ENCODE results near the gene MZF1. TPM values are rescaled to one million over a fixed set of nuclear protein-coding genes. Genes with fewer than 3 reads are reported as not detected.
A peak's percentile ranks its signal among the peaks of the same experiment; 100 is the strongest.

The MZF1 gene
- total RNA-seq, 1 donor from 2014 or later = 10.9 TPM

DNA sequence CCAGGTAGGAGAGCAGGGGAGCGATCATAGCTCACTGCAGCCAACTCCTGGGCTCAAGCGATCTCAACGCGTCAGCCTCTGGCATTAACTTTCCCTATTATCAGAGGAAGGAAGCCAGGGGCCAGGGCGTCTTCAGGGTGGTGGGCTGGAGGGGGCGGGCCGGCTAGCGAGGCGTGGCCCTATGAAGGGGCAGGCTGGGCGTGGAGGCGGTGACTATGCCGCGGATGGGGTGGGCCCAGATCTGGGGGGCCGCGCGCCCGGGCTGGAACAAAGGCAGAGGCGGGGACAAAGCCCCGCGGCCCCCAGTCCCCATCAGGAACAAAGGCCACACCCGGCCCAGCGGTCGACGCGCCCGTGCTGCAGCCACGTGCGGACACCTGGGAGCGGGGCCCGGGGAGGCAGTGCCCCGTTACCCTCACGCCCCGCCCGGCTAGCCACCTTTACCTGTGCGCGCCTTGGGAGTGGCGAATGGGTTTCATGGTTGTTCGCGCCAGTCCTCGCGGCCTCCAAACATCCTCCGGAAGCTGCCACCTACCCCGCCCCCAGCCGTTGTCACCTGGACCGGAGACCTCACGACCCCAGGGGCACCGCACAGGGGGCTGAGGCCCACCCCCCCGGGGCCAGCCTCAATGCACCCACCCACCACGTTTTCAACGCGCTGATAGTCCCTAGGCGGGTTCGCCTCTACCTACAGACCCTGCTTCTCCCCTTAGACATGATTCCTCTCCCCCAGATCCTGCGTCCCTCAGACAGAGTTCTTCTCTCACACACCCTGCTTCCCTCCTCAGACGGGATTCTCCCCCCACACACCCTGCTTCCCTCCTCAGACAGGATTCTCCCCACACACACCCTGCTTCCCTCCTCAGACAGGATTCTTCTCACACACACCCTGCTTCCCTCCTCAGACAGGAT, 34.6 kb downstream of the MZF1 start:
- peaks cover 13% of the 10 kb centered on the region for H3K4me1 ChIP-seq
- no peaks in the 10 kb centered on the region for H3K36me3 ChIP-seq
- TF ChIP-seq, protein P1, sequence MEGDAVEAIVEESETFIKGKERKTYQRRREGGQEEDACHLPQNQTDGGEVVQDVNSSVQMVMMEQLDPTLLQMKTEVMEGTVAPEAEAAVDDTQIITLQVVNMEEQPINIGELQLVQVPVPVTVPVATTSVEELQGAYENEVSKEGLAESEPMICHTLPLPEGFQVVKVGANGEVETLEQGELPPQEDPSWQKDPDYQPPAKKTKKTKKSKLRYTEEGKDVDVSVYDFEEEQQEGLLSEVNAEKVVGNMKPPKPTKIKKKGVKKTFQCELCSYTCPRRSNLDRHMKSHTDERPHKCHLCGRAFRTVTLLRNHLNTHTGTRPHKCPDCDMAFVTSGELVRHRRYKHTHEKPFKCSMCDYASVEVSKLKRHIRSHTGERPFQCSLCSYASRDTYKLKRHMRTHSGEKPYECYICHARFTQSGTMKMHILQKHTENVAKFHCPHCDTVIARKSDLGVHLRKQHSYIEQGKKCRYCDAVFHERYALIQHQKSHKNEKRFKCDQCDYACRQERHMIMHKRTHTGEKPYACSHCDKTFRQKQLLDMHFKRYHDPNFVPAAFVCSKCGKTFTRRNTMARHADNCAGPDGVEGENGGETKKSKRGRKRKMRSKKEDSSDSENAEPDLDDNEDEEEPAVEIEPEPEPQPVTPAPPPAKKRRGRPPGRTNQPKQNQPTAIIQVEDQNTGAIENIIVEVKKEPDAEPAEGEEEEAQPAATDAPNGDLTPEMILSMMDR (IDR thresholded peaks at IDR 0.05; ENCODE audit: borderline replicate concordance) = no peak
- H3K4me3 ChIP-seq = peak overlapping the region; percentile 58
- no peaks in the 10 kb centered on the region for H3K9me3 ChIP-seq (replicated peaks)
- peak overlapping the region; percentile 46 for H3K27ac ChIP-seq (replicated peaks)
- intact Hi-C loops (cut with micrococcal nuclease) = no loop called here
- peaks cover 25% of the 10 kb centered on the region for H3K27me3 ChIP-seq (ENCODE audit: low read depth)
- peak; percentile 33 for DNase-seq

DNA sequence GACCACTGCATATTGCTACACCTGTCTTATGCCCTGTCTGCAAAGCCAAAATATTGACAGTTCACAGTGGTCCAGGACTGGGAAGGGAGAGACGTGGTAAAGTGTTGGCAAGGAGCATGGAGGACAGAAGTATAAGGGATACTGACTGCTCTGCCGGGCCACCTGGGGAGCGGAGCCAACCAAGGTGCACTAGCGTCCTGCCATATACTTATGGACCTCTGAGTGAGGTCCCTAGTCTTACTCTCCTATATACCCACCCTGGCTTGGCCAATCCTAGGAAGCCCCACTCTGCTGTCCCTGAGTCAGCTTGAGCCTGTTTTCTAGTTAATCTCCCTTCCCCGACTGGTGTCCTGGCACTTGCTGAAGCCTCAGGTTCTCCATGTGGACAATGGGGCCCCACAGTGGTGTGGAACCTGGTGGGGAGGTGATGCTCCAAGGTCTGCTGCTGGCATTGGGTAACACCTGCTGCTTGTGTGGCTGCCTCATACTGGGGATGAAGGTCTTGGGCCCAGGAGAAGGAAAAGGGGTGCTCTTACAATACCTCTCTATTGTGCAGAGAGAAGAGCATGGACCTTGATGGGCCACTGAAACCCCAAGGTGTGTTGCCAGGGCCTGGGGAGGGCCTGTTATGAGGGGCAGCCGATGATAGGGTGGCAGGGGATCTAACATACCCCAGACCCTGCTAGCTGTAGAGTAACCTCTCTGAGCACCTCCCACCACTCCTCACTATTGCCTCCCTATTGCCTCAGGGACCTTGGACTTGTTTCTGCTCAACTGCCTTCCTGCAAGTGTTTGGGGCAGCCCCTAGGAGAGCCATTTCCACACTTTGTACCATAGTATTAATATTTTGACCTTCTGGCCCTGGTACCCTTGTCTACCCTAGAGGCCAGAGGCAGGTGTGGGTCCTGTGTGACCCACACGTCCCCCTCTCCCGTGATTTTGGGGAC, 36.0 kb downstream of the MZF1 start:
- H3K36me3 ChIP-seq = no peaks in the 10 kb centered on the region
- H3K4me3 ChIP-seq = no peak overlapping the region
- DNase-seq = no peak
- TF ChIP-seq, protein P1 (IDR thresholded peaks at IDR 0.05; ENCODE audit: borderline replicate concordance) = no peak
- intact Hi-C loops (cut with micrococcal nuclease) = no loop called here
- H3K4me1 ChIP-seq = peaks cover 8% of the 10 kb centered on the region
- peaks cover 33% of the 10 kb centered on the region for H3K27me3 ChIP-seq (ENCODE audit: low read depth)
- no peaks in the 10 kb centered on the region for H3K9me3 ChIP-seq (replicated peaks)
- H3K27ac ChIP-seq (replicated peaks) = no peak overlapping the region

DNA sequence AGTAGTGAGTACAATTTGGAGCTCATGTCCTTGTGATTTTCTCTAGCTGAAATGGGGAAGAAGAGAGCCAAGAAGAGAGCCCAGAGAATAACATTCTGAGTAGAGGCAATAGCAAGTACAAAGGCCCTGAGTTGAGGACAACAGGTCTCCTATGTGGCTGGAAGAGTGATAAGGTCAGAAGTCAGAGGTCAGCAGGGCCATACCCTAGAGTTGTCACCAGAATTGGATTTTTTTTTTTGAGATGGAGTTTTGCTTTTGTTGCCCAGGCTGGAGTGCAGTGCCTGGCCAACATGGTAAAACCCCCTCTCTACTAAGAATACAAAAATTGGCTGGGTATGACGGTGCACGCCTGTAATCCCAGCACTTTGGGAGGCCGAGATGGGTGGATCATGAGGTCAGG, 37.3 kb downstream of the MZF1 start:
- Histone ChIP-seq H3K27me3 (ENCODE audit: low read depth) (peaks cover 46% of the 10 kb centered on the region), H3K4me3 (no peak overlapping the region), H3K4me1 (peaks cover 8% of the 10 kb centered on the region), H3K27ac (replicated peaks) (no peak overlapping the region), H3K9me3 (replicated peaks) (no peaks in the 10 kb centered on the region), H3K36me3 (no peaks in the 10 kb centered on the region)
- intact Hi-C loops (cut with micrococcal nuclease) = no loop called here
- TF ChIP-seq, protein P1 (IDR thresholded peaks at IDR 0.05; ENCODE audit: borderline replicate concordance) = no peak
- DNase-seq = no peak

DNA sequence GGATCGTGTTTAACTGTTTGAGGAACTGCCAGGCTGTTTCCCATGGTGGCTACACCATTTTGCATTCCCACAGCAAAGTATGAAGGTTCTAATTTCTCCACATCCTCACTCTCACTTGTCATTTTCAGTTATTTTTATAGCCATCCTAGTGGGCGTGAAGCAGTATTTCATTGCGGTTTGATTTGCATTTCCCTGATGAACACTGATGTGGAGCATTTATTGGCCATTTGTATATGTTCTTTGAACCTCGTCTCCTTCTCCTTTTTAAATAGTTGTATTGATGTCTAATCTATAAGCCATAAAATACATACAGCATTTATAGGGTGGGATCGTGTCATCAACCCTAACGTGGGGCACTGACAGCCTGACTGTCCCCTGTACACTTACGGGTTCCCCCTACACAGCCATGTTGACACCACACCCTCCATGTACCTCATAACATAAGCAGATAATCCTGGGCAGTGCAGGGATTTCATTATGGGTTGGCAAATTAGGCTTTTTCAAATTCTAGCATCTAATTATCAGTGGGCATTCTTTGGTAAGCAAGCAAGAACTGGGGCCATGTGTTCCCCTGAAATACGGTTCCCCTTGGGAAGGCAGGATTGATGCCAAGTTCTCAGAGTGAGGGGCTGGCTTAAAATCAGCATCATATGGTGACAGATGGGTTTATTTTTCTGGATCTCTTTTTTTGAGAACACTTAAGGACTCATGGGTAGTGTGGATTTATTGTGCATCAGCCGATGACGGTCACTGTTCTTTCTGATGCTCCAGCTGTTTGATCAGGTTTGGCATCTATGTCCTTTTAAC, 41.9 kb downstream of the MZF1 start:
- TF ChIP-seq, protein P1 (IDR thresholded peaks at IDR 0.05; ENCODE audit: borderline replicate concordance) = no peak
- intact Hi-C loops (cut with micrococcal nuclease) = no loop called here
- Histone ChIP-seq H3K27ac (replicated peaks) (no peak overlapping the region), H3K9me3 (replicated peaks) (no peaks in the 10 kb centered on the region), H3K4me1 (no peaks in the 10 kb centered on the region), H3K36me3 (no peaks in the 10 kb centered on the region), H3K4me3 (no peak overlapping the region), H3K27me3 (ENCODE audit: low read depth) (peaks cover 36% of the 10 kb centered on the region)
- no peak for DNase-seq

DNA sequence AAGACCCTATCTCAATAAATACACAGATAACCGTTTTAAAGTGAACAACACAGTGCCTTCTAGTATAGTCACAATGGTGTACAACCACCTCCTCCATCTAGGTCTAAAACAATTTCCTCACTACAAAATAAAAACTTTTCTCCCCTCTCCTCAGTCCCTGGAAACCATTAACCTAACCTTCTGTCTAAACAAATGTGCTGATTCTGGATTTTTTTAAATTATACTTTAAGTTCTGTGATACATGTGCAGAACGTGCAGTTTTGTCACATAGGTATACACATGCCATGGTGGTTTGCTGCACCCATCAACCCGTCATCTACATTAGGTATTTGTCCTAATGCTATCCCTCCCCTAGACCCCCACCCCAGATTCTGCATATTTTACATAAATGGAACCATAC, 43.7 kb downstream of the MZF1 start:
- no peak overlapping the region for H3K4me3 ChIP-seq
- H3K9me3 ChIP-seq (replicated peaks) = no peaks in the 10 kb centered on the region
- TF ChIP-seq, protein P1 (IDR thresholded peaks at IDR 0.05; ENCODE audit: borderline replicate concordance) = no peak
- intact Hi-C loops (cut with micrococcal nuclease) = no loop called here
- H3K36me3 ChIP-seq = no peaks in the 10 kb centered on the region
- H3K27ac ChIP-seq (replicated peaks) = no peak overlapping the region
- DNase-seq = no peak
- H3K27me3 ChIP-seq (ENCODE audit: low read depth) = peaks cover 36% of the 10 kb centered on the region
- no peaks in the 10 kb centered on the region for H3K4me1 ChIP-seq

Data from left ventricle myocardium inferior (tissue), 1 donor.